Neural progenitor cell (in vitro differentiated cells): ENCODE results near the gene FOXO6.

Experiments
- EZH2 ChIP-seq: fragments of 200-600 bp; sonication (generic); IDR thresholded peaks from 2 replicates; pipeline ENCODE4 v1.6.1; 2017; ENCODE audit warnings: antibody characterized with exemption, mild to moderate bottlenecking, moderate library complexity
- TF ChIP-seq, protein P1 (sequence below): fragments of 200-600 bp; sonication (generic); IDR thresholded peaks from 2 replicates; pipeline ENCODE4 v1.5.1; 2017; ENCODE audit warnings: antibody characterized with exemption, mild to moderate bottlenecking

- TF ChIP-seq, protein P1, sequence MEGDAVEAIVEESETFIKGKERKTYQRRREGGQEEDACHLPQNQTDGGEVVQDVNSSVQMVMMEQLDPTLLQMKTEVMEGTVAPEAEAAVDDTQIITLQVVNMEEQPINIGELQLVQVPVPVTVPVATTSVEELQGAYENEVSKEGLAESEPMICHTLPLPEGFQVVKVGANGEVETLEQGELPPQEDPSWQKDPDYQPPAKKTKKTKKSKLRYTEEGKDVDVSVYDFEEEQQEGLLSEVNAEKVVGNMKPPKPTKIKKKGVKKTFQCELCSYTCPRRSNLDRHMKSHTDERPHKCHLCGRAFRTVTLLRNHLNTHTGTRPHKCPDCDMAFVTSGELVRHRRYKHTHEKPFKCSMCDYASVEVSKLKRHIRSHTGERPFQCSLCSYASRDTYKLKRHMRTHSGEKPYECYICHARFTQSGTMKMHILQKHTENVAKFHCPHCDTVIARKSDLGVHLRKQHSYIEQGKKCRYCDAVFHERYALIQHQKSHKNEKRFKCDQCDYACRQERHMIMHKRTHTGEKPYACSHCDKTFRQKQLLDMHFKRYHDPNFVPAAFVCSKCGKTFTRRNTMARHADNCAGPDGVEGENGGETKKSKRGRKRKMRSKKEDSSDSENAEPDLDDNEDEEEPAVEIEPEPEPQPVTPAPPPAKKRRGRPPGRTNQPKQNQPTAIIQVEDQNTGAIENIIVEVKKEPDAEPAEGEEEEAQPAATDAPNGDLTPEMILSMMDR: no peak
- no peak for TF ChIP-seq EZH2
Measured at GRCh38 chr1:41393716-41394368, 32.6 kb downstream of the FOXO6 start.
